Stimulated activated CD4-positive, alpha-beta T cell treated with anti-CD3 and anti-CD28 coated beads, TNF-alpha, amount 100 ng/mL, for 1 hour (primary cell): ENCODE measurements around the gene CTNNA3.

Experiments
- DNase-seq, 3 donors: peaks; one replicate each; pipeline ENCODE4 v3.0.0-alpha.2; 2020; ENCODE audit warnings: low read depth in 3 of 3, low spot score in 1 of 3

Gene CTNNA3

GRCh38 chr10:66586073-66586472 lies 1109.9 kb downstream of the CTNNA3 start:
- no peak for DNase-seq

- no peak for DNase-seq
Observed at GRCh38 chr10:66575251-66575855, 1120.6 kb downstream of the CTNNA3 start.

- DNase-seq: no peak
Observed at GRCh38 chr10:66572700-66573099, 1123.3 kb downstream of the CTNNA3 start.

GRCh38 chr10:66565999-66566398 lies 1130.0 kb downstream of the CTNNA3 start:
- no peak for DNase-seq

- no peak for DNase-seq
Observed at GRCh38 chr10:66564287-66564686, 1131.7 kb downstream of the CTNNA3 start.

- DNase-seq: no peak
Observed at GRCh38 chr10:66555061-66555460, 1140.9 kb downstream of the CTNNA3 start.

- no peak for DNase-seq
Observed at GRCh38 chr10:66552331-66552730, 1143.7 kb downstream of the CTNNA3 start.

- no peak for DNase-seq
Observed at GRCh38 chr10:66550351-66550750, 1145.6 kb downstream of the CTNNA3 start.

GRCh38 chr10:66538908-66539307 lies 1157.1 kb downstream of the CTNNA3 start:
- DNase-seq: no peak

GRCh38 chr10:66538371-66538770 lies 1157.6 kb downstream of the CTNNA3 start:
- no peak for DNase-seq

- no peak for DNase-seq
Observed at GRCh38 chr10:66537186-66537585, 1158.8 kb downstream of the CTNNA3 start.

GRCh38 chr10:66535439-66535838 lies 1160.6 kb downstream of the CTNNA3 start:
- DNase-seq: no peak

- no peak for DNase-seq
Observed at GRCh38 chr10:66534866-66535265, 1161.1 kb downstream of the CTNNA3 start.

- DNase-seq: no peak
Observed at GRCh38 chr10:66521506-66521905, 1174.5 kb downstream of the CTNNA3 start.

GRCh38 chr10:66519616-66520015 lies 1176.4 kb downstream of the CTNNA3 start:
- no peak for DNase-seq

GRCh38 chr10:66514666-66515065 lies 1181.3 kb downstream of the CTNNA3 start:
- no peak for DNase-seq

GRCh38 chr10:66513504-66513903 lies 1182.5 kb downstream of the CTNNA3 start:
- no peak for DNase-seq

- DNase-seq: no peak
Observed at GRCh38 chr10:66505003-66505657, 1190.9 kb downstream of the CTNNA3 start.

- no peak for DNase-seq
Observed at GRCh38 chr10:66501356-66501755, 1194.6 kb downstream of the CTNNA3 start.

GRCh38 chr10:66483966-66484365 lies 1212.0 kb downstream of the CTNNA3 start:
- no peak for DNase-seq

GRCh38 chr10:66472156-66472555 lies 1223.8 kb downstream of the CTNNA3 start:
- DNase-seq: no peak

GRCh38 chr10:66467042-66467441 lies 1229.0 kb downstream of the CTNNA3 start:
- DNase-seq: no peak

GRCh38 chr10:66466622-66467021 lies 1229.4 kb downstream of the CTNNA3 start:
- DNase-seq: no peak
